Measurements from ENCODE around the gene GPR78.
"Not testable (repeated sequence)": the region's sequence is repeated elsewhere in the genome, so short reads cannot be mapped to it uniquely, and the experiment has no call there.

Gene GPR78

DNA sequence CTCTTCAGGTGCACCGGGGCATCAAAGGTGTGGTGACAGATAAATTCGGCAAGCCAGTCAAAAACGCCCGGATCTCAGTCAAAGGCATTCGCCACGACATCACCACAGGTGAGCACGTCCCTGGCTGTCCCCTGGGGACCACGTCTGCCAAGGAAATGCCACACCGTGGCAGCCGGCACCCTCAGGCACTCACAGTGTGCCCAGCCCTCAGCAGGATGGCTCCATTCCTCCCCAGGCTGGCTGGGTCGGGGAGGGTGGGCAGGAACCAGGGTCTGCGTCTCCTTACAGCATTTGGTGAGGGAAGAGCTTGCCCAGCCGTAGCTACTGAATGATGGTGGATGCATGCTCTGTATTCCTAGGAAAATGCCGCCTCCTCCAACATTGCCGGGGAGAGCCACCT is 38.2 kb downstream of the GPR78 start:
- no peak for DNase-seq

DNA sequence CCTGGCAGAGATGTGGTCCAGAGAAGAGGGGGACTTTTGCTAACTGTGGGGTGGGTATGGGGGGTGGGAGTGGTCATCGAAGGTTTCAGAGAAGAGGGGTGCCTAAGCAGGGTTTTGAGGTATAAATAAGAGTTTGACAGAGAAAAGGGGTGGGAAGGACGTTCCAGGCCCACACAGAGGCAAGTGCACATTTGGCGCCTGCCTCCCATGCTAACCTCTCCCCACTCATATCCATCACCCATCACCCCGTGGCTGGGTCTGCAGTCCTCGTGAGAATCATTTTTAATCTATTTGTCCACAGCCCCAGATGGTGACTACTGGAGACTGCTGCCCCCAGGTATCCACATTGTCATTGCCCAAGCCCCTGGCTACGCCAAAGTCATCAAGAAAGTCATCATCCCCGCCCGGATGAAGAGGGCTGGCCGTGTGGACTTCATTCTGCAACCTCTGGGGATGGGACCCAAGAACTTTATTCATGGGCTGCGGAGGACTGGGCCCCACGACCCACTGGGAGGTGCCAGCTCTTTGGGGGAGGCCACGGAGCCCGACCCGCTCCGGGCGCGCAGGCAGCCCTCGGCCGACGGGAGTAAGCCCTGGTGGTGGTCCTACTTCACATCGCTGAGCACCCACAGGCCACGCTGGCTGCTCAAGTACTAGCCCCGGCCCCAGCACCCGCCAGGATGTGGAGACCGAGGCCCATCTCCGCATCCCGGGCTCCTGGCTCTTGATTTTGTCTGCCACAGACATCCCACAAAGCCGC is 38.9 kb downstream of the GPR78 start:
- no peak for DNase-seq

DNA sequence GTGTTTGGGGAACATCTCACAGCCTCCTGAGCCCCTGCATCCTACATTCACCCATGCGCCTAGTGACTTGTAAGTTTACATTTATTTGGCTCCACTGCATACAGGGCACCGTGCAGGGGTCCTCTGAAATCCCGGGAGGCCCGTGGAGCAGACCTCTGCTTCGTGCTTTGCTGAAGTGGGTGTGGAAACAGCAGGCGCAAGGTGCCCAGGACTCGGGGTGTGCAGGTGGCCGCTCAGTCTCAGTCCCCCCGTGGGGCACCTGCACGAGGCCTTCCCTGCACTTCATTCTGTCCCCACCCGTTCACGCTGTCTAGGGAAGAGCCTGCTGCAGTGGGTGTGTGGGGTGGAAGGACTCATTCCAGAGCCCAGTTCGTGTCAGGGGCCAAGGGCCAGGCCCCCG is 40.9 kb downstream of the GPR78 start:
- not testable (repeated sequence) for DNase-seq

DNA sequence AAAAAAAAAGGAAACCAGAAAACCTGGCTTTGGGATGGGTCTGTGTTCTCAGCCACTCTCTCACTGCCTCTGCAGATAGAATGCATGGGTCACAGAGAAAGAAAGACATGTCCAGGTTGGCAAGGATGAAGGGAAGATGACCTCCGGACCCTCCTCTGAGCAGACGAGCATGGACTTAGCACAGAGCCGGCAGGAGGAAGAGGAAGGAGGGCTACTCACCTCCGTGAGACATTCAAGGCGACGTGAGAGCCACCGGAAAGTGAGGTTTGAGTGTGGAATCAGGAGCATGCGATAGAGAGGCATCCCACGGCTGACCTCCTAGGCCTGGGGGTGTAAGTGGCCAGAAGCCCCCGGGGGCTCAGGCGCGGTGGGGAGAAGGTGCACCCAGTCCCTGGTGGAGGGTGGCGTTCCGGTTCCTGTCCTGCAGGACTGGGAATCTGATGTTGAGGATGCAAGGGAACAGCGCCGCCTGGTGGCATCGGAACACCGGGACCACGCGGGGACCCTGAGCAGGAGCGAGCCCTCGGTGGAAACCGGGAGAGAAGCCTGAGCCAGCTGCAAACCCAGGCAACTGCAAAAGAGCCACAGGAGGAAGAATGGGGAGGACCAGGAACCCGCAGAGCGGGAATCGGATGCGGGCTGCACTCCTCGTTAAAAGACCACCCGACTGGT is 44.5 kb downstream of the GPR78 start:
- DNase-seq: not testable (repeated sequence)

DNA sequence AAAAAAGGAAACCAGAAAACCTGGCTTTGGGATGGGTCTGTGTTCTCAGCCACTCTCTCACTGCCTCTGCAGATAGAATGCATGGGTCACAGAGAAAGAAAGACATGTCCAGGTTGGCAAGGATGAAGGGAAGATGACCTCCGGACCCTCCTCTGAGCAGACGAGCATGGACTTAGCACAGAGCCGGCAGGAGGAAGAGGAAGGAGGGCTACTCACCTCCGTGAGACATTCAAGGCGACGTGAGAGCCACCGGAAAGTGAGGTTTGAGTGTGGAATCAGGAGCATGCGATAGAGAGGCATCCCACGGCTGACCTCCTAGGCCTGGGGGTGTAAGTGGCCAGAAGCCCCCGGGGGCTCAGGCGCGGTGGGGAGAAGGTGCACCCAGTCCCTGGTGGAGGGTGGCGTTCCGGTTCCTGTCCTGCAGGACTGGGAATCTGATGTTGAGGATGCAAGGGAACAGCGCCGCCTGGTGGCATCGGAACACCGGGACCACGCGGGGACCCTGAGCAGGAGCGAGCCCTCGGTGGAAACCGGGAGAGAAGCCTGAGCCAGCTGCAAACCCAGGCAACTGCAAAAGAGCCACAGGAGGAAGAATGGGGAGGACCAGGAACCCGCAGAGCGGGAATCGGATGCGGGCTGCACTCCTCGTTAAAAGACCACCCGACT is 50.2 kb downstream of the GPR78 start:
- DNase-seq: not testable (repeated sequence)

DNA sequence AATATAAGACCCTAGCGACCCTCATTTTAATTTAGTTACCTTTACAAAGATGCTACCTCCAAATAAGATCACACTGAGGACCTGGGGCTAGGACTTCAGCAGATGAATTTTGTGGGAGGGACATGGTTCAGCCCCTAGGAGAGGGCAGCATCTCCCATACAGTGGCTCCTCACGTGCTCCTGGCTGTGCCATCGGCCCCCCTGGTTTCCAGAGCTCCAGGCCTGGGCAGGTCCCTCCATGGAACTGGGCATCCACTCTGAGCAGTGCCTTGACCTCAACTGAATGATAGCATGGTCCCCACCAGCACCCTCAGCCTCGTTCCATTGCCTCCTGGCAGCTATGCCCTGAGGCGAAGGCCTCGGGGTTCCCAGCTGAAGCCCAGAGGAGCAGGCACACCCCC is 51.7 kb downstream of the GPR78 start:
- DNase-seq: not testable (repeated sequence)

DNA sequence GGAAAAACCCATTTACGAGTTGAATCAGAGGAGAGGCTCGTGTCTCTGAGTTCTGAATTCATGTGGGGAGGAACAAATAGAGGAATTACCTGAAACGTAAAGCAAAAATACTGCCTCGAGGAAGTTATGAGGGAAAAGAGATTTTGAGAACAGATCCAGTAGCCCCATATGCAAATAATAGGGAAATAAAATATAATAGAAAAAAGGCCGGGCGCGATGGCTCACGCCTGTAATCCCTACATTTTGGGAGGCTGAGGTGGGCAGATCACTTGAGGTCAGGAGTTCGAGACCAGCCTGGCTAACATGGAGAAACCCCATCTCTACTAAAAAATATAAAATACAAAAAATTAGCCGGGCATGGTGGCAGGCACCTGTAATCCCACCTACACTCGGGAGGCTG is 54.6 kb downstream of the GPR78 start:
- DNase-seq: not testable (repeated sequence)

DNA sequence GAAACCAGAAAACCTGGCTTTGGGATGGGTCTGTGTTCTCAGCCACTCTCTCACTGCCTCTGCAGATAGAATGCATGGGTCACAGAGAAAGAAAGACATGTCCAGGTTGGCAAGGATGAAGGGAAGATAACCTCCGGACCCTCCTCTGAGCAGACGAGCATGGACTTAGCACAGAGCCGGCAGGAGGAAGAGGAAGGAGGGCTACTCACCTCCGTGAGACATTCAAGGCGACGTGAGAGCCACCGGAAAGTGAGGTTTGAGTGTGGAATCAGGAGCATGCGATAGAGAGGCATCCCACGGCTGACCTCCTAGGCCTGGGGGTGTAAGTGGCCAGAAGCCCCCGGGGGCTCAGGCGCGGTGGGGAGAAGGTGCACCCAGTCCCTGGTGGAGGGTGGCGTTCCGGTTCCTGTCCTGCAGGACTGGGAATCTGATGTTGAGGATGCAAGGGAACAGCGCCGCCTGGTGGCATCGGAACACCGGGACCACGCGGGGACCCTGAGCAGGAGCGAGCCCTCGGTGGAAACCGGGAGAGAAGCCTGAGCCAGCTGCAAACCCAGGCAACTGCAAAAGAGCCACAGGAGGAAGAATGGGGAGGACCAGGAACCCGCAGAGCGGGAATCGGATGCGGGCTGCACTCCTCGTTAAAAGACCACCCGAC is 55.8 kb downstream of the GPR78 start:
- DNase-seq: not testable (repeated sequence)
